GM18526 (cell line): ENCODE results near the gene PERCC1.

ENCODE experiments used
- POLR2A ChIP-seq: IDR thresholded peaks from 3 replicates; pipeline ENCODE4 v1.6.1; 2011; ENCODE audit not compliant: insufficient read length; ENCODE audit errors: extremely low read depth

PERCC1 gene

DNA sequence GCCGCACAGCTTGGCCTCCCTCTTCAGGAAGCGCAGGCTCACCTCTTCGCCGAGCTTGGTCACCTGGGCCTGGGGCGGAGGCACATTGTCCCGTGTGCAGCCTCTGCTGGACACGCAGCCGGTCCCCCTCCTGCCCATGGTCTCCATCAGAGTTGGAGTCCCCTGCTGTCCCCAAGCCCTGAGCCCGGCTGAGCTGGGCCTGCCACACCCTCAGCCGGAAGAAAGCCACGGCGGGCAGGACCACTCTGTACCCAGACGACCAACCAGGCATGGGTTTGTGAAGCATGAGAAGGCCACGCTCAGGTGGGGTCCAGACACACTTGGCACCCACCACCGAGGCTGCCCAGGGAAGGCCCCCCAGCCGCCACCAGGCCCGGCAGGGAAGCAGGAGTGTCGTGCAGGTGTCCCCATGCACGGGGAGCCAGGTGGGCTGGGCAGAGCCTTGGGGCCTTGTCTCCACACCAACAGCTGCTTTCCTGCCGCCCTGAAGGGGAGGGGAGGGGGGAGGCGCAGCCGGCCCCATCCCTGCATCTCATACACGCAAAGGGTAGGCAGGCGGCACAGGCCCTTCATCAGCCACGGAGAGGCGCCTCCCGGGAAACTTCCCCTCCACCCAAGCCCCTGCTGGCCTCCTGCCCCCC is 8.3 kb downstream of the PERCC1 start:
- no peak for TF ChIP-seq POLR2A

DNA sequence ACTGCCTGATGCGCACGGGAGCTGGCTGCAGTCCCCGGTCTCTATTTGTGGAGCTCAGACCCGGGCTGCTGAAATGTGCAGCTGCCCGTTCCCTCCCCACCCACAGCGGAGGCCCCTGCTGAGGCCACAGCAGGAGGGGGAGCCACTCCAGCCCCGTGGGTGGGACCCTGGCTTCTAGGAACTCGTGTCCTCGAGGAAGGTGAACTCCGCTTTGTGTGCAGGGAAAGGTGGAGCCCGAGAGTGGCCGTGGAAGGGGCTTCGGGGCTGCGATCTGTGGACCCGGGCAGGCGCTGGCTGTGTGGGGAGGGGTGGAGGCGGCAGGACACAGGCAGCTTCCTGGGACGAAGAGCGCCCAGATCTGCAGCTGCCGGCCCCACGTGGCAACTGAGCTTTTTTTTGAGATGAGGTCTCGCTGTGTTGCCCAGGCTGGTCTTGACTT is 10.5 kb downstream of the PERCC1 start:
- TF ChIP-seq POLR2A, result no peak

DNA sequence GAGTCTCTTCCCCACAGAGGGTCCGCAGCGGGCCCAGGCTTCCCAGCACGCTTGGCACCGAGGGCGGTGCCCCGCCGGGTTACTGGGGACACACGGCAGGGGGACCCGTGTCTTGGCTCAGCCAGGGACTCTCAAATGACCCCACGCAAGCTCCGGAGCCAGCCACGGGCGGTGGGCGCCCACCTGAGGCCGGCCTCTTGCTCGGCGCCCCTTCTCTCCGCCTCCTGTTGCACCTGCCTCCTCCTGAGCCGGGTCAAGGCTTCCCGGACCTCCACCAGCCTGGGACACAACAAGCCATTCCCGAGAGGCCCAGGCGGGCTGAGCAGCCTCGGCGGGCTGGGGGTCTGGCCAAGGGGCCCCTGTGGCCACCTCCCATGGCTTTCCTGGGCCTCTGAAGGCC is 11.8 kb downstream of the PERCC1 start:
- no peak for TF ChIP-seq POLR2A

DNA sequence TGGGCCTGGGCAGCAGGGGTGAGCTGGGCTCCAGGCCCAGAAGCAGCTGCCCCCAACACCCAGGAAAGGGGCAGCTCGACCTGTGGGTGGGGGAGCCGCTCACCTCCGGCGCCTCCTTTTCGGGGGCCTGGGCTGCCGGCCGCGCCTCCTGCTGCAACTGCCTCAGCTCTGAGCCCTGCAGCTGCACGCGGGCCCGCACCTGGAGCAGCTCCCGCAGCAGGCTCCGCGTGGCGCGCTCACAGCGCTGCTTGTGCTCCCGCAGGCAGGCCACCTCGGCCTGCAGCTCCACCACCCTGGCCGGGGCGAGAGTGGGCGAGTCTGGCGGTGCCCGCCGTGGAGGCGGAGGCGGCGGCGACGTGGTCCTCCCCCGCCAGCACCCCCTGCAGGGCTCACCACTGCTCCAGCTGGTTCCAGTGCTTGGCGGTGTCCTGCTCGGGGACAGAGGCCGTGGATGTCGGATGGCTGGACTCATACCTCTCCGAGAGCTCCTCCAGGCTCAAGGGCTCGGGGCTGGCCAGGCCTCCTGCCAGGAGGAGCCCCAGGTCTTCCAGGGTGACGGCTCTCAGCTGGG is 12.6 kb downstream of the PERCC1 start:
- no peak for TF ChIP-seq POLR2A

DNA sequence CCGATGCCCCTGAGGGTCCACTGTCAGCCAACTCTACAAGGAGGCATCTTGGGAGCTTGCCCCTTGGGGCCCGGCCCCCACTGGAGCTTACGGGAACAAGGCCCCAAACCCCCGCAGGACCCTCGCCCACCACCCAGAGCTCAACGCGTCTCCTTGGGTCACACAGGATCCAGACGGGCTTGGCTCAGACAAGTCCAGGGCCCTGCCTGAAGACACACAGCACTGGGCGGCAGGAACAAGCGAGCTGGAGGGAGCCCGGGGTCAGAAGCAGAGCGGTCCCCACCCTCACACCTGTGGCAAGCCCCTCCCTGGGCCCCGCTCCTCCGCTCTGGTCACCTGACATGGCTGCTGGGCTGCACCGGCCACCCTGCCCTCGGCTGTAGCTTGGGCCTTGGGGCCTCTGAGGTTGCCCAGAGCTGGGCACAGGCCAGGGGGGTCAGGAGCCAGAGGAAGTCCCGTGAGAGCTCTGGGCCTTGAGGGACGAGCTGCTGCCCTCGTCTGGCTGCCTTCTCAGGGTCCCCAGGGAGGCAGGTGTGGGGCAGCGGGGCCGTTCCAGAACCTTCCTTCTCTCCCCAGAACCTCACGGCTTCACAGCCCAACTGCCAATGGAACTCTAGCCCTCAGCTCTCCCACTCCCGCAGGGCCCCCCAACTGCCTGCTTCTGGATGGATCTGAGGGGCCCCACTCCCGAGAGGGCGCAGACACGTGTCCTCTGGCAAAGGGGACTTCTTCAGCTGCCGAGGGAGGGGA is 13.3 kb downstream of the PERCC1 start, which contains the start of gene CCDC154:
Gene CCDC154, minus strand, starts transcription at position 577 of the 750 bp plus-strand sequence. Its CDS starts 234 bp downstream, at position 343.
- no peak for TF ChIP-seq POLR2A

DNA sequence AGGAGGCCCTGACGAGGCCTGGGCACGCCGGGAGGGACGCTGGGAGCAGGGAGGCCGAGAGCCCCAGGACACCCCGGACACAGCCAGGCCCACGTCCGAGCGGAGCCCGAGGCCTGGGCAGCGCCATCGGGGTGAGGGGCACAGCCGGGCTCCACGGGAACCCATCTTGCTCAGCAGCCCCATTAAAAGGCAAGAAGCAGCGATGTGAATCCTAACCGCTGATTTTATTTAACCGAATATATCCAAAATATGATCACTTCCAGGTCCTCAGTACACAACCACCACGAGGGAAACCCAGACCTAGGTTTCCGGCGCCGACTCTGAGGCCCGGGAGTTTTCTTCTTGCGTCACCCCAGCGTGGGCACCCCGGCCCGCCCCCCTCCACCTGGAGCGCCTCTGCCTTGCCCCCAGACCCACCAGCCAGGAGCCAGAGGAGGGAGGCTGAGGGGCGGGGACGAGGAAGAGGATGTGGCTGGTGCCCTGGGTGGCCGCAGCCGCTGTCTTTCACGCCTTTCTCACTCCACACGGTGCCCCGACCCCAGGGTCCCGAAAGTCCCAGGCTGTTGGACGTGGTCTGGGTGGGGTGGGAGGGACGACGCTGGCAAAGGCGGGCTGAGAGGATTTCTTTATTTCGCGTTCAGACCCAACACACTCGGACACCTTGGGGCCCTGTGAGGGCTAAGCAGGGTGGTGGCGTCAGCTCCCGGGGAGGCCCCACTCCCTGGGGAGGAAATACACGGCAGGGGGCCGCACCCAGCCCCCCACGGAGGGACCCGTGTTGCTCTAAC is 14.0 kb downstream of the PERCC1 start:
- TF ChIP-seq POLR2A, result no peak

DNA sequence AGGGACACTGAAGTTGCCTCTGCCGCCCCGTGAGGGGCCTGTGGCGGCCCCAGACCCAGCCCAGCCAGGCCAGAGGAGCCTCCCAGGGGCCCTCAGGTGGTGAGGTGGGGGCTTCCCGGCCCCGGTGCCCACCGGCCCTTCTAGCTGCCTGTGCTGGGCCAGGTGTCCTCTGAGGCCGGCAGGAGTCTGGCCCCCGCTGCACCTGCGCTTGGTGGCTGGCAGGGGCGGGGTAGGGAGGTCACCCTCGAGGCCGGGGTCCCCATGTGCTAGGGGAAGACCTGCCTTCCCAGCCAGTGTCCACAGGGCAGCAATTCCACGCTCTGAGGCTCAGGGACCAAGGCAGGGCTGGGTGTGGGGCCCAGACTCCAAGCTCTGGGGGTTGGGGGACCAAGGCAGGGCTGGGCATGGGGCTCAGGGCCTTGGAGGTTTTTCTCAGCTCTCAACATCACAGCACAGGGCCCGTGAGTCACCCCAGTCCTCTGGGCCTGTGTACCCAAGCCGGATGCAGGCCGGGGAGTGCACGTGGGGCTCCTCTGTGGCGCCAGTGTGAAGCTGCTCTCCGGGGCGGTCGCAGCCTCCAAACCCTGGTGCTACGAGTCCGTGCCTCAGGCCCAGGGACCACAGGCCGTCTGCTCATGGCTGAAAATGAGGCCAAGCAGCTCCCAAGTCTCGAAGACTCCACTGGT is 14.8 kb downstream of the PERCC1 start:
- TF ChIP-seq POLR2A, result no peak

DNA sequence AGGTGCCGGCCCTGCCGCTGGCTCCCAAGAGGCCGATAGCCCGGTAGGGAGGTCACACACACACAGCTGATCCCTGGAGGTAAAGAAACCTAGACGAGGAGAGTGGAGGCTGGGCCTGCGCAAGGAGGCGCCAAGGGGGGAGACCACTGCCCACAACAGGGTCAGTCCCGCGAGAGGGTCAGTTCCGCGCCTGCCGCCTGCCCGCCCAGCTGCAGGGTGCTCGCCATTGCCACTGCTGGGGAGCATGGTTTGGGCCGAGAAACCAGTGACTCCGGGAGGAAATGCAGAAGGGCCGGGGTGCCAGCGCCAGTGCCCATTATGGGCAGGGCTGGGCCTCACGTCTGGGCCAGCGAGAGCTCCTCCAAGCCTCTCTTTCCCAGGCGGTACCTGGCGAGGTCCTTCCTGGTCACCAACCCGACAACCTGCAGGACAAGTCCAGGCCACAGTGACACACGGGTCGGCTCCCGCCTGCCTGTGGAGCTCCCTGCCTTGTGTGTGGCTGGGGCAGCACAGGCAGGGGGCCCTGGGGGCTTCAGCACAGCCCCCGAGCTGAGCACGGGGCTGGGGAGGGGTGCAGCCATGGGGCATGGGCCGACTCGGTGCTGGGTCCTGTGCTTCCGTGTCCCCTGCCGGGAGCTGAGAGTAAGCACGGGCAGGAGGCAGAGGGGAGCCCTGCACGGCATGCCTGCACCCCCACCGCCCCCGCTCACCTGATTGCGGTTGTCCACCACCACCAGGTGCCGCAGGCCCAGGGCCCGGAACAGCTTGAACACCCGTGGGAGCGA is 15.6 kb downstream of the PERCC1 start:
- no peak for TF ChIP-seq POLR2A

DNA sequence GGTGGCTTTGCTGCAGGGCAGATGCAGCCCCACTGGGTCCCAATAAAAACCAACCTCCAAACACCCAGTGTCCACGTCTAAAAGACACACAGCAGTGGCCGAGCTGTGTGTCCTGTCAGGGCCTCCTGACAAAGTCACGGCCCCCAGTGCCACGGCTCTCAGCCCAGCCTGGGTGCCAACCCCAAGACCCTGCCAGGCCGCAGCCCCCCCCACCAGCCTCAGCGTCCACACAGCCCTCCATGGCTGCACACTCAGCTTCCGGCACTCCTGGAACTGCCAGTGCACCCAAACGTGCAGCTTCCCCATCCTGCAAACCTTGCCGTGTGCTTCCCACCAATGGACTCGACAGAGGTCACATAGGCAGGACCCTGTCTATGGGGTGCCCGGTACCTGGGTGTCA is 17.1 kb downstream of the PERCC1 start:
- no peak for TF ChIP-seq POLR2A

DNA sequence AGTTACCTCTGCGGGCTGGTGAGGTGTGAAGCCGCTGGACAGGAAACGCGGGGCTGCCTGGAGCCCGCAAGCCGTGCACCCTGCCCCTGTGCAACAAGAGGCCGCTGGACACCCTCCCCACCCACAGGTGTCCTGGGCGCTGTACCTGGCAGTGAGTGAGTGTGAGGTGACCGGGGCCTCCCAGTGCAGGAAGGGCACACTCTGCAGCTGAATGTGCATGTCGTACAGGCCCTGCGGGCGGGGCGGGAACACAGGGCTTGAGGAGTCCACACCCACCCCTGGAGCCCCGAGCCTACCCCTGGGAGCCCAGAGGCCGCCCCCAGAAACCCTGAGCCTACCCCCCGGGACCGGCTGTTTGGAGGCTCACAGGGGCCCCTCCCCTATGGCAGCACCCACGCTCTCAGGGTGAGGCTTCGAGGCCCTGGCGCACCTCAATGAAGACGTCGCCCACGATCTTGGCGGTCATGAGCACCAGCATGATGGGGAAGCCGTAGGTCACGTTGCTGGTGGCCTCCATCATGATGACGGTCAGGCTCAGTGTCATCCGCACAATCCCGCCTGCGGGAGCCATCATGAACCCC is 17.7 kb downstream of the PERCC1 start:
- TF ChIP-seq POLR2A, result no peak

DNA sequence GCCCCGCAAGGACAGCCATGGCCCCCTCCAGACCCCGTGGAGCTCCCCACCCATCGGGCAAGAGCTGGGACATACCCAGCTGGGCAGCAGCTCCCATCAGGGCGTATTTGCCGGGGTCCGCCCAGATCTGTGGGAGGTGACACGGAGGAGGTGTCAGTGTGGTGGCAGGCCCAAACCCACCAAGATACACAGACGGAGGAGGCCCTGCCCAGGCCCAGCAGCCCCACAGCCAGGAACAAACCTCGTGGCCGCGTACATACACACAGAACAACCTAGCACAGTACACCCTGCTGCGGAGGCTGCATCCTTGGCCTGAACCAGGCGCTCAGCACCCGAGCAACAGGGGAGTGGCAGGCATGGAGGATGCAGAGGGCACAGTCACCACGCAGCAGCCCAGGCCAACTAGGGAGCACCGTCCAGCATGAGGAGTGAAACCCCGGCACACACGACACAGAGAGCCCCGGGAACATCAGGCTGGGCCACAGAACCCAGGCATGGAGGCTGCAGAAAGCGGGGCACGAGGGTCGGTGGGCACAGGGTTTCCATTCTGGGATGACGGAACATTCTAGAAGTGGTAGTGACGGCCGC is 18.4 kb downstream of the PERCC1 start:
- TF ChIP-seq POLR2A, result no peak

DNA sequence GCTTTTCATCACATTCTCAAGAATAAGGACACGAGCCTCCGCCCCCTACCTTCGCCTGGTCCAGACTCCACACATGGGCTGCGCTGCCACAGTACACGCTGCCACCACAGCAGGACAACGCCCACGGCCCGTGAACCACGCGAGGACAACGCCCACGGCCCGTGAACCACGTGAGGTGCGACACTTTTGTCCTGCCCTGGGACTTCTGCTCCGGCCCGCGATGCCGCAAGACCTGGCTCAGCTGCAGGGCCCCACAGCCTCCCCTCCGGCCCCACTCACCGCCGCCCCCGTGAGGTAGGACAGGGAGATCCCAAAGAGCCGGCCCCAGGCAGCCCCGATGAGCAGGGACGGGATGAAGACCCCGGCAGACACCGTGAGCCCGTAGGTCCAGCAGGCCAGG is 19.3 kb downstream of the PERCC1 start:
- TF ChIP-seq POLR2A, result no peak

DNA sequence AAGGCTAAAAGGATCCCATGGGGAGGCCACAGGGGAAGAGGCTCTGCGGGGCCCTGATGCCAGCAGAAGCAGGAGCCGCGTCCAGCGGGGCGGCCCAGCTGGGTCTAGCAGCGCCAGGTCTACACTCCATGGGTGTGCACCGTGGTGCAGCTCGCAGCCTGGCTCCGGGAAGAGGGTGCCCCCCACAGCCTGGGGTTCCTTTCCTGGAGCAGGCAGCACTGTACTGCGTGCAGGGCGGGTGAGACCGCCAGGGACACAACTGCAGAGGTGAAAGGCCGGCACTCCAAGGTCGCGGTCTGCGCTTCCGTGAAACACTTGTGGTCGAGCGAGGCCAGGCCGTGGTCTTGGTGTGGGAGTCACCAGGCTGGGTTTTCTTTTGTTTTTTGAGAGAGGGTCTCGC is 20.0 kb downstream of the PERCC1 start:
- TF ChIP-seq POLR2A, result no peak
